T-helper 22 cell (primary cell): ENCODE measurements around the gene L1CAM.
A peak's percentile ranks its signal among the peaks of the same experiment; 100 is the strongest.

Experiments
- DNase-seq: peaks from one replicate; pipeline ENCODE4 v3.0.0-alpha.2; 2020; ENCODE audit warnings: low read depth

L1CAM gene

DNA sequence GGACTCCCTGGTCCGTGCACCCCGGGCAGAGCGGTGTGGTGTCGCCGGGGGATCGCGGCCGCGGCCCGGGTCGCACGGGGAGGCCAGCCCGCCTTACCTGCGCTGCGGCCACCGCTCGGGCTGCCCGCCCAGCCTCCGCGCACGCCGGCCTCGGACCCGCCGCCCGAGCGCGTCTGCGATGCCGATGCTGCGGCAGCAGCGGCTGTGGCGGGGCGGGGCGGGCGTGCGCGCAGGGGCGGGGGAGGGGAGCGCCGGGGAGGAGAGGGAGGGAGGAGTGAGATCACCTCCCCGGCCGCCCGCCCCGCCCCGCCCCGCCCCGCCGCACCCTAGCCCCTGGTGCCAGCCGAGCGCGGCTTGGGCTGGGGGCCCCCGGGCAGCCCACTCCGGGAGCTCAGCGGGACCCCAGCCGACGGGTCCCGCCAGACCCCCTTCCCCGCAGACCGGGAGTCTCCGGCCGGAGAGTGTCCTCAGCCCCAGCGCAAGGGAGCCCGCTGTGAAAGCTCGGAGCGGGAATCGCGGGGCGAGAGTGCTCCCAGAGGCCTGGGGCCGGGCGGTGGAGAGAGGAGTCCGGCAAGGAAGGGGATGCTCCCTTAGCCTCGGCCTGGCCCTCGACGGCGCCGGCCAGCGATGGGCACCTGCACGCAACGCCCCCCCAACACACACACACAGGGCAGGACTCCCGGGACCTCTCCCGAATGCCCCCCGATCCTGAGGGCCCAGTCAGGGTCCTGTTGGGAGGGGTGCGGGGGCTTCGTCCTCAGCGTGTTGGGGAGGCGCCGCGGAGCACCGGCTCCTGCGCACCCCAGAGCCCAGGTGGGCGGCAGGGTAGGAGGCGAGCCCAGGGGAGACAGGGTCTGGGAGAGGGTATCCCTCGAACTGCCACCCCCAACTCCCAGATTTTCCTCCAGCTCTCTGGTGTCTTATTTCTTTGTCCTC is at the start of gene L1CAM:
L1CAM (minus strand) TSS at position 206 of the 936 bp plus-strand sequence. CDS start 10,337 bp downstream, outside the sequence.
- DNase-seq: no peak

- no peak for DNase-seq
Observed at GRCh38 chrX:153935326-153935851, 49.4 kb upstream of the L1CAM start.

DNA sequence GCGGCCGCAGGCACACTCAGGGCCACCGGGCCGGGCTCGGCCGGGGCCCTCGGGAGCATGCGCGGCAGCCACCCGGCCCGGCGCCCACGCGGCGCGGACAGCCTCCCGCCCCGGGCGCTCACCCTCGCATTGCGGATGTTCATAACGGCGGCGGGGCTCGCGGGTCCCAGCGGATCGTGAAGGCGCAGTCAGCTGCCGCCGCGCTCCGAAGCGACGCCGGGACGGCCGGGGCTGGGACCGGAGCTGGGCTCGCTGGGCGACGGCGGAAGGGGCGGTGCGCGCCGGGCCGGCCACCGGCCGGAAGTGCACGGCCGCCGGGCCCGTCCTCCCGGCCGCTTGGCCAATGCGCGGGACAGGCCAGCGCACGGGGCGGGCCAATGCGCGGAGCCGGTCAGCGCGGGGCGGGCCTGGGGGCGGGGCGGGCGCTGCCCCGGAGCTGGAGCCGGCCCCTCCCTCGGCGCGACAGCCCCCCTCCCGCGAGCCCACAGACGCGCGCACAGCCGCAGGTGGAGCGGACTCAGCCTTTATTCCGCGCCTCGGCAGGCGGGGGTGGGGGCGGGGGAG is 48.9 kb upstream of the L1CAM start, which contains the start of gene NAA10:
NAA10 (minus strand) TSS at position 276 of the 564 bp plus-strand sequence; CDS start at position 143, 133 bp downstream.
- DNase-seq: peak; percentile 51

DNA sequence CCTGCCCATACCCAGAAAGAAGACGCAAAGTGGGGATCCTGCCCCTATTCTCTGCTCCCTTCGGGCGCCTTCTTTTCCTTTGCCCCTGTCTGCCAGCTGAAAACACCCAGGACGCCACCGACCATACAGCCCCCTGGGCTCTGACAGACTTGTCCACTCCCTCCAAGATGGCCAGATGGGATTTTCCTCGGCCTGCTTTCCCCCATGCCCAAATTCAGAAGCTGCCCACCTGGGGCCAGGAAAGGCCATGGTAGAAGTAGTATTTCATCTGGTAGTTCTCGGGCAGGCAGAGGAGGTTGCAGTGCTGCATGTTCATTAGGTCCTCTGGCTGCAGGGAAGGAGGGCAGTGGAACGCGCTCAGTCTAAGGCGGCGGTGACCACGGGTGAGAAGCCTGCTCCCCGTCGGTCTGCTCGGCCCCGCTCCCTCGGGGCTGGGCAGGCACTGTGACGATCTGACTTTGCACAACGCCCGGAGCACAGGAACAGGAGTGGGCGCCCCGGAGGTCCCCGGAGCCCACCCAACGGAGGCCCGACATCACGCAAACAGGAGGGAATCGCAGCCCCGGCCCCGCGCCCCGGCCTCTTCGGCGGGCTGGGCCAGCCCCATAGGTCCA is 48.3 kb upstream of the L1CAM start:
- no peak for DNase-seq

DNA sequence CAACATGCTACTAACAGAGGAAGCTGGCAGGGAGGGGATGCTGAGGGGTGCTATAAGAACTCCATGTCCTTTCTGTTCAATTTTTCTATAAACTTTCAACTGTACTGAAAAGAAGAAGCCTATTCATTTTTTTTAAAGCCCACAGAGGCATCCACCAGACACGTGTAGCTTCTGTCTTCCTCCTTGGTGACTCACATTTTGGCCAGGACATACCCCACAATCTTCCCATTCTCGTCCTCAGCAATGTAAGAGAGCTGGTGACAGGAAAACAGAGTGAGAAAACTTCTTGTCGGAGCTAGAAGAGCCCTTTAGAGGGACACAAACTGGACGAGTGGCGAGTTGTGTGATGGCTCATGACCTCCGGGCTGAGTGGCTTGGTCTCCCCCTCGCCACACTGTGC is 47.8 kb upstream of the L1CAM start:
- DNase-seq: no peak

- DNase-seq: no peak
Observed at GRCh38 chrX:153932220-153932915, 46.4 kb upstream of the L1CAM start.

DNA sequence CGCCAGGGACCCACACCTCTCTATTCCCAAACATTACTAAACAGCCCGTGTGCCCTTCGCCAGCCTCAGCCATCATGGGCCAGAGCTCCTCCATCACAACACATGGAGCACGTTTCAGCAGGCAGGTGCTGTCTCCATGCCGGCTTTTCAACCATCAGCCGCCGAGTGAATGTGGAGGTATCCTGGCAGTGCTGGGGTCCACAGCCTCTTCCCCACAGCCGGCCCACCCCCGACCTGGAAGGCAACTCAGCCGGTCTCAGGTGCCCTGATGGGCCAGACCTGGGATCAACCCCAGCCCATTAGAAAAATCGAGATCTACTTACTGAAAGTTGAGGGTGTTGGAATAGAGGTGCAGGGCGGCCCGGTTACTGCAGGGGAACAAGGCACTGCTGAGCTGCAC is 45.8 kb upstream of the L1CAM start:
- no peak for DNase-seq

GRCh38 chrX:153931151-153931550 is 45.2 kb upstream of the L1CAM start:
- DNase-seq: no peak

DNA sequence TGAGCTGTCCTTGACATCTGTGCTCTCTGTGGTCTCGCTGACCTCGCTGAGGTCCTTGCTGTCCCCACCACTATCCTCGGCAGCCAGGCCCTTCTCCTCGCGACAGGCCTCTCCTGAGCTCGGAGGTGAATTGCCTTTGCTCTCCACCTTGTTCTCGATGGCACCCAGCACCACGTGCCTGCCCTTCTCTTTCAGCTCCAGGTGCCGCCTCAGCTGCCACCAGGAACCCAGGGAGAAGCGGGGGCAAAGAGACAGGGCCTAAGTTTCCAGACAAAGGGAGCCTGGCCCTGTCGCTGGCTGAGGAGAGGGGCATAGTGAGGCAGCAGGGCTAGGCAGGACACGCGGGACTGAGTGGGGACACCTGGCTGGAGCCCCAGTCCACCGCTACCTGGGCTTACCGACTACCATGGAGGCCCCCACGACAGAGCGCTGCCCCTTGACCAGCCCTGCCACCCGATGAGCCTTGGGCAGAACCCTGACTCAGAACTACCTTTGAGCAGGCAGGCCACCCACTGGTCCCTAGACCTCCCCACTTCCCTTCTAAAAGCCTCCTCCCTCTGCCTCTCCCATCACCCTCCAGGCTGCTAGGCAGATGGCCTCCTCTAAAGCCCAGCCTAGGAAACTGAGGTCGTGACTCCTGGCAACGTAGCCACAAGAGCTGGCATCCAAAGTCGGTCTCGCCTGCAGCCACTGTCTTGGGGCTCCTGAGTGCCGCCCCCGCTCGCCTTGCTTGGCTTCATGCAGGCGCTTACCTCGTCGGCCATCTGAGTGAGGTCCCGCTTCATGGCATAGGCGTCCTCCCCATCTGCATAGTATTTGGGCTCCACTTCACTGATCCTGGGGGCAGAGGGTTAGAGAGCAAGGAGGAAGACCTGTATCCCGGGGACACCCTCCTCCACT is 44.3 kb upstream of the L1CAM start:
- no peak for DNase-seq

- DNase-seq: no peak
Observed at GRCh38 chrX:153929576-153929975, 43.6 kb upstream of the L1CAM start.

GRCh38 chrX:153928846-153929245 is 42.9 kb upstream of the L1CAM start:
- no peak for DNase-seq

DNA sequence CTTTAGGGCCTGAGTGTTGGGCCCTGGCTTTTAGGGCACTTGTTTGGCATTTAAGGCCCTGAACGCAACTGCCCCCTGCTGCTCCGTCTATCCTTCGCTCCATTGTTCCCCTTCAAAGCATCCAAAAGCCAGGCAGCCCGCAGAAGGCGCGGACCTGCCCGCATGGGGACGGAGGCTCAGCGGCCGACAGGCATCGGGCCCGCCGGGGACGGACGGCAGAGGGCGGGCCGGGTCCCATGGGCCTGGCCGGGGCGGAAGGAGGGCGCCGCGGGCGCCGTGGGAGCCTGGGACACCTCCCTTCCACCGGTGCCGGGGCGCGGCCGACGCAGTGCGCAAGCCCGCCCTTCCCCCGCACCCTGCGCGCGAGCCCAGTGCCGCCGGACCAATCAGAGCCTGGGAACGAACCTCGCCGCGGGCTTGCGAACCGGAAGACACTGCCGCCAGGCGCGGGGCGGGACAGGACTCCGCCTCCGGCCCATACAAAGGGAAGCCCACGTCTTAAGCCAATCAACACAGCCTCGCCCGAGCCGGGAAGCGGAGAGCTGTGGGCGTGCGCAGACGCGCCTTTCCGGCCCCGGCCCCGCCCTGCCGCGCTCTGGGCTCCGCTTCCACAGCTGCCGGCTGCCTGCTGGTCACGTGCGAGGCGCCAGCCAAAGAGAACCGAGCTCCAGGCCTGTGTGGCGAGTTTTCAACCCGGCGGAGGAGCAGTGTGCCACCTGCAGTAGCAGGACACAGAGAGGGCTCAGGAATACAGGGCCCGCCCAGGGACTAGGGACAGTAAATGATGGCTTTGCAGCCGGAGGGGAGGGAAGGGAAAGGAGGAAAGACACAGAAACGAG is 42.2 kb upstream of the L1CAM start:
- DNase-seq: peak; percentile 94

DNA sequence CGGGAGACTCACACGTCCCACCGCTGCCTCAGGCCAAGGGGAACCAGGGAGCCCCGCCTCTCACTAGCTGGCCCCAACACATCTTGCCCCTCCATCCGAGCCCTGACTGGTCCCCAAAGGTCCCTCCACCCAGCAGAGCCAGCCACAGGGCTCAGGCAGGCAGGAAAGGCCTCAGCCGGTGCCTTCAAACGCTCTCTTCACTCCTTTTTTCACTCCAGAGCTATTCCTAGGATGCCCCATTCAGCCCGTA is 41.6 kb upstream of the L1CAM start:
- no peak for DNase-seq

DNA sequence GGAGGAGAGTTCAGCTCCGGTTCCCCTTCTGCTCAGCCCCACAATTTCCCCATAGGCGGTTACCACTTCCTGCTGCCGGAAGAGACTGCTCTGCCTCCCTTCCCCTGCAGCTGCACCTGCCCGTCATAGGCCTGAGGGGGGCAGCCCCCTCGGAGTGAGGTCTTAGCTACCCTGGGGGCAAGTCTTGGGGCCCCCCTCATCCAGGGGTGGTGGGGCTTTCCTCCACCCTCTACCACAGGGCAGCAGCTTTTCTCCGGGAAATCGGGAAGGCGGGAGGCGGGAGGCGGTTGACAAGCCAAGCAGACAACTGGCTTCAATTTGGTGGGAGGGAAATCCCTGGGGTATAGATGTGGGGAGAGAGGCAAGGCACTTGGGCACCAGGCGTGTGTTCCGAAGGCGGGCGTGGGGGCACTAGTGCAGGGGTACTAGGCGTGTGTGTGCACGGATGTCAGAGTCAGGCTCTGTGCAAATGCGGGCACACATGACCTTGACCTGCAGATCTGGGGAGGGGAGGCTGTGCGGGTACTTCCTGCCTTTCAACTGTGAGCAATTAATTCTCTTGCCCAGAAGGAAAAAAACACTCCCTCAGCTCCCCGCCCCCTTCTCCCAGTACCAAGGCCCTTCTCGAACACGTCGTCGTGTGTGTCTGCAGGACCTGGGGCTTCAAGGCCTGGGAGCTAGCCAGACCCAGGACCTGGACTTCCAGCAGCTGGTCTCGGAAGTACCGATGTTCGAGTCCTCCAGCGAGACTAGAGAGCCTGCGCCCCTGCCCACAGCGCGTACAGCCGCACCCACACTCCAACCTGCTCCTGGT is 41.1 kb upstream of the L1CAM start:
- peak; percentile 86 for DNase-seq

DNA sequence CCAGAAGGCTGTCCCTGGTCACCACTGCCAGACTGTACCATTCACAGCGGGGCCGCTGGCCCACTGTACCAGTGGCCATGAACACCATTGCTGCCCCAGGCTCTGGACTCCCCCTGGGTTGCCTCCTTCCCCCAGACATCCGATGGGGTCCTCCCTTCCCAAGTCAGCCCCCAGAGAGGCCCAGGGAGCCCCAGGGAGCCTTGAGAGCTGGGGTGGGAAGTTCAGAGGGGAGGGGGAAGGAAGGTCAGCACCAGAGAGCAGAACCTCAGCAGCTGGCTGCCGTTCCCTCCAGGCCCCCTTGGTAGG is 40.5 kb upstream of the L1CAM start:
- DNase-seq: no peak

DNA sequence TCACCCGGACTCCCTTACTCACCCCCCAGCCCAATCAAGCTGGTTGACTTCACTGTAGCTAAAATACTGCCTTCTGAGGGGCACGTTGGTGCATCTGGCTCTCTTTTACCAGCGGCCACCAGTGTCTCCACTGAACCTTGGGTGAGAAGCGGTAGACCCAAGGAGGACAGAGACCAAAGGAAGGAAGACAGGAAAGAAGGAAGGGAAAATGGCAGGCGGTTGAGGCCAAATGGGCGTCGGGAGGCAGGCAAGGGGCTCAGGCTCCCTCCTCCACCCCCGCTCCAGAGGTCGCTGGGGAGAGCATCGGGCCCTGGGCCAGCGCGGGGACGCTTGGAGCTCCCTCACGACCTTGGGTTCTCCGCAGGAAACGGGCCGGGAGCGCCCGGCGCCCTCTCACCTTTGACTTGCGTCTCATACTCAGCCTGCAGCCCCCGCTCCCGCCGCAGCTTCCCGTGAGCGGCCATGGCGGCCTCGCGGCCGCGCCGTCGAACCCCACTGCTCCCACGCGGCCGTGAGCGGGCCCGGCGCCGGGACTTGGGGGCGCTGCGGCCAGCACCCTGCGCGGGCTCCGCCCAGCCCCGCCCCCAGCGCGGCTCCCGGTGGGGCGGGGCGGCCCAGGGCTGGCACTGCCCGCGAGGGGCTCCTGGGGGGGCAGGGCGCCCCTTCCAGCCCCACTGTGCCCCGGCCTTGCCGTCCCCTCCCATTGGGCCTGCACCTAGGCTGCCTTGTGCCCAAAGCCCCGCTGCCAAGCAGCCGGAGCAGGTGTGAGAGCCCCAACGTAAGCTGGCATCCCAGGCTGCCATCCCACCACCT is 40.0 kb upstream of the L1CAM start, which contains the start of gene ARHGAP4:
ARHGAP4 (minus strand) TSS at position 526 of the 813 bp plus-strand sequence; CDS start at position 464, 62 bp downstream.
- peak; percentile 40 for DNase-seq

- no peak for DNase-seq
Observed at GRCh38 chrX:153925387-153925738, 39.4 kb upstream of the L1CAM start.

DNA sequence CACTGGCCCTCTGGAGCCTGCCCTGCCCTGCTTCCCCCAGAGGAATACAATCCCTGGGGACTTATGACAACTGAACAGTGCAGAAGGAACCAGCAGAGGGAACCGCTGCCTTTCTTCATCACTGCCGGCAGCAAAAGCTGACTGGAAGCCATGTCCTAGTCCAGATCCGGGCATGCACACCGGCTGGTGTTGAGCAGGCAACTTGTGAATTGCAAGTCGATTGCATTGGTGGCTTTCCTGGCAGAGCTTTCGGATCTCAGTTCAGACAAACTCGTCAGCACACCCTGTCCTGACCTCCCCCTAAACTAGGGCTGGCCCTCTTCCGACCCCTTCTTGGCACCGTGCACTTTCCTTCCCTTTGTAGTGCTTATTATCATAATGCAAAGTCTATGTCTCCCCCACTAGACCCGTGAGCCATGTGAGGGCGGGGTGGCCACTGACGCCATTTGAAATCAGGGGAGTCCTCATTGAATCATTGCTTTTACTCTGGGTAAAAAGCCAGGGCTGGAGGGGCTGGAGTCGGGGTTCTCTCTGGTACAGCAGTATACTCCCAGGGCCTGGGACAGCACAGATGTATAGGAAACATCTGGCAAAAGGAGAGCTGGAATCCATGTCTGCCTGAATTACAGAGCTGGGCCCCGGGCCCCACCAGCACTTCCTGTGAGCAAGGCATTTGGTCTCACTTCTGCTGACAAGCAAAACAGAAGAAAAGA is 38.3 kb upstream of the L1CAM start:
- DNase-seq: peak; percentile 39
